GM12891 (cell line): ENCODE results near the gene HSD17B3.

Experiments
- POLR2A ChIP-seq: IDR thresholded peaks from 2 replicates; pipeline ENCODE4 v1.6.1; 2011; ENCODE audit warnings: low read depth, low read length, control low read depth
- POLR2AphosphoS5 ChIP-seq: IDR thresholded peaks from 2 replicates; pipeline ENCODE4 v1.6.1; 2011; ENCODE audit warnings: low read depth, low read length, control low read depth
- TAF1 ChIP-seq: IDR thresholded peaks from 2 replicates; pipeline ENCODE4 v1.6.1; 2011; ENCODE audit warnings: low read depth, low read length, control low read depth

GRCh38 chr9:96215841-96216240 is 86.1 kb downstream of the HSD17B3 start:
- TF ChIP-seq POLR2AphosphoS5 = no peak
- no peak for TF ChIP-seq POLR2A
- no peak for TF ChIP-seq TAF1
